Measurements from ENCODE around the gene REL.
"Not testable (repeated sequence)": the region's sequence is repeated elsewhere in the genome, so short reads cannot be mapped to it uniquely, and the experiment has no call there.

Gene REL

GRCh38 chr2:60867007-60867406 is 14.4 kb upstream of the REL start:
- in situ Hi-C loops (cut with MboI; ENCODE audit: low sequenced_read_pairs): no loop called here

- in situ Hi-C loops (cut with MboI; ENCODE audit: low sequenced_read_pairs): no loop called here
These were observed 13.5 kb upstream of the REL start for GRCh38 chr2:60867848-60868247.

GRCh38 chr2:60868589-60869273 is 12.6 kb upstream of the REL start:
- in situ Hi-C loops (cut with MboI; ENCODE audit: low sequenced_read_pairs): no loop called here

DNA sequence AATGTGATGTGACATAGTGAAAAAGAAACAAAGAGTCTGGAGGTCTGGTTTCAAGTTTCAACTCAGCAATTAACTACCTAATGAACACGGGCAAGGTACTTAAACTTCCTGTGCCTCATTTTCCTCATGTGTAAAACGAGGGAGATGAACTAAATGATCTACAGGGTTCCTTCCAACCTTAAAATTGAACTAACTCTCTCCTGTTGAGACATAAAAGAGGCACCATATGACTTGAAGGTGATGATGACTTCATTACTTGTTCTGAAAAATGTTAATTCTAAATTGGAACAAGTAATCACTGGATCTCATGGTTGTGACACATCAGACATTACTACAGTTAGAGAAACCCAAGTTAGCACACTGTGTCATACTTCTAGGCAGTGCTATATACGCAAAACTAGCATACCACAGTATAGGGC is 8.9 kb upstream of the REL start:
- in situ Hi-C loops (cut with MboI; ENCODE audit: low sequenced_read_pairs): no loop called here

DNA sequence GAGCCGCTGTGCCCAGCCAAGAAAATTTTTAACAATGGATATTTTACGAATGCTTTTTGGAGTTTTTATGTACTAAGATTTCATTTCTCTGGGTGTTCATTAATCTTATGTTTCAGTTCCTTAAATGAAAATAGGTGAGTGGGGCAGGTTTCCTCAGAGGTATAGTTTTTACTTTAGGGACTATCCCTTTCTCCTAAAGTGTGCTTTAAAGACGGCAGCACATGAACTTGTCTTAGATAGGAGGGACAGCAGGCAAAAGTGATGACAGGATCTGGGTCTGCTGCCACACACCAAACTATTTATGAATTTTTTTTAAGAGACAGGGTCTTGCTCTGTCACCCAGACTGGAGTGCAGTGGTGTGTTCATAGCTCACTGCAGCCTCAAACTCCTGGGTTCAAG is 8.0 kb upstream of the REL start:
- in situ Hi-C loops (cut with MboI; ENCODE audit: low sequenced_read_pairs): no loop called here

GRCh38 chr2:60875520-60875919 is 5.9 kb upstream of the REL start:
- in situ Hi-C loops (cut with MboI; ENCODE audit: low sequenced_read_pairs): no loop called here

DNA sequence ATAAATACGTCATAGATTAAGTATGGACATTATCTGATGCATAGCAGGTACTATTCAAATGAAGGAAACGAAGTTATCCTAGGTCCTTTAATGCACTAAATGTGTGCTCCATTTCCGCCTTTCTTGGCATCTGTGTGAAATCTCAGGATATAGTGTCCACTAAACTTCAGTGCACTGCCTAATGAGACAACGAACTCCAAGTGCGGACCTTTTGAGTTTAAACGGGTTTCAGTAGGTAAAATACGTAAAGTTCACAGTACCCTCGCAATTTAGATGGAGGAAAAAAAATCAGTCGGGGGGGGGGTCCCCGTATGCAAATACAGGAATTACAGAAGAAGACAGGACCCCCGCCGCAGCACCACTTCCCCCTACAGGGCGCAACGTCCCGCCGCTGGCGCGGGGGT is 729 bp upstream of the REL start:
- in situ Hi-C loops (cut with MboI; ENCODE audit: low sequenced_read_pairs): no loop called here

GRCh38 chr2:60882971-60883753 is 1.8 kb downstream of the REL start:
- in situ Hi-C loops (cut with MboI; ENCODE audit: low sequenced_read_pairs): no loop called here

DNA sequence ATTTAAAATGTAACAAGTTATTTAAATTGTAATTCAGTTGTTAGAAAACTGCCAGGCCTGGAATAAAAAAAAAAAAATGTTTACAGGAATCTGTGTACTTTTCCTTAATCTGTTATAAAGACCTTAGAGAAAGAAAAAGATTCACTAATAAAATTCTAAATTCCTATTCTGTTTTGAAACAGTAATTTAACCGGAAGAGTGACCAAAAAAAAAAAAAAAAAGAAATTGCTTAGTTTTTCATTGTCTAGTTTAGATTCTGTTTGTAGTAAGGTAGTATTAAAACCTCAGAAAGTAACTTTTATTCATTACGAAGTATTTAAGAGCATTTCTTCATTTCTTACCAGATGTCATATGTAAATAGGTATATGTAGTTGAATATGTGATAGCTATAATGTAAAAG is 2.5 kb downstream of the REL start:
- in situ Hi-C loops (cut with MboI; ENCODE audit: low sequenced_read_pairs): no loop called here

DNA sequence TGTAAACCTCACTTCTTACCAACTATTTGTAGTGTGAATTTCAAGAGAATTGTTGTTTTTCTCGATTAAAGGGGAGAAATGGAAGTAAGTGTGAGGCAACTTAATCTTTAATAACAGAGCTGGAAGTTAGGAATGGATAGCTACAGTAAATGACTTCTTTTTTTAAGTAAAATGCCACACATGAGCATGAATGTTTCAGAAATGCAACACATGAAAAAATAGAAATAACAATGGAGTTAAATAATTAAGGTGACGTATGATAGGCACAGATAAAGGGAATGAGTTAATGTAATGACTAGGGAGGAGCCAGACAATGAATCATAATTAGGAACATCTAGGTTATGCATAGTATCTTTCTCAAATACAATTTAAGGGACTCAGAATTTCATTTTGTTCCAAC is 3.4 kb downstream of the REL start:
- in situ Hi-C loops (cut with MboI; ENCODE audit: low sequenced_read_pairs): no loop called here

- in situ Hi-C loops (cut with MboI; ENCODE audit: low sequenced_read_pairs): no loop called here
These were observed 4.3 kb downstream of the REL start for GRCh38 chr2:60885683-60886082.

DNA sequence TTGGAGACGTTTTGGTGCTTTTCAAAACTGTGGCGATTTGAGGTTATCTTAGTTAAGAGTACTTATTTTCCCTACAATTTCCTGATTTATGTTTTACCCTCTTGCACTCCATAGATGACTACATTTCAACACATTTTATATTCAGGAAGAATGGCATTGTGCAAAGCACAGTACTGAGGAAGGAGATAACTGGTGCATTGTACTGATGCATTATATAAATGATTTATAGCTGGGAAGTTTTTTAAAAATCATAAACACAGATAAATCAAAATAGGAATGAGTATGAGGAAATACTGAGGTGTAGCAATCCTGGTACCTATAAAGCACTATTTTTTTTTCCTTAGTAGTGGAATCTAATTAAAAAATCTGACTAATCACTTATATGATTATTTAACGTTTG is 5.6 kb downstream of the REL start:
- in situ Hi-C loops (cut with MboI; ENCODE audit: low sequenced_read_pairs): no loop called here

DNA sequence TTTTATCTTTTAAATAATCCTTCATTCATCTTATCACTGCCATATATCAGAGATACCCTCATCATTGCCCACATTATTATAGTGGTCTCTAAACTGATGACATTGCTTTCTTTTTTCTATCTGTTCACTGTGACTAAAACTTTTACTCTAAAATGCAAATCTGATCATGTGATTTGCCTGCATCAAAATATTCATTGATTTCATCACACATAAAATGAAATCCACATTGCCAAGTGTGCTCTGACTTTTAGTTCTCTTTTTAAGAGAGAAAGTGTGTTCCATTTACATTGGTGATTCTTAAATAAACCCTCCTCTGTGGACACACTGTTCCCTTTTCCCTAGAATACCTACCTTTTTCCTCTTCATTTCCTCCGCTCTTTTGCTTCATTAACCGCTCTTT is 7.5 kb downstream of the REL start:
- in situ Hi-C loops (cut with MboI; ENCODE audit: low sequenced_read_pairs): no loop called here

GRCh38 chr2:60889581-60890392 is 8.4 kb downstream of the REL start:
- in situ Hi-C loops (cut with MboI; ENCODE audit: low sequenced_read_pairs): not testable (repeated sequence)

GRCh38 chr2:60890393-60890707 is 9.0 kb downstream of the REL start:
- in situ Hi-C loops (cut with MboI; ENCODE audit: low sequenced_read_pairs): no loop called here

DNA sequence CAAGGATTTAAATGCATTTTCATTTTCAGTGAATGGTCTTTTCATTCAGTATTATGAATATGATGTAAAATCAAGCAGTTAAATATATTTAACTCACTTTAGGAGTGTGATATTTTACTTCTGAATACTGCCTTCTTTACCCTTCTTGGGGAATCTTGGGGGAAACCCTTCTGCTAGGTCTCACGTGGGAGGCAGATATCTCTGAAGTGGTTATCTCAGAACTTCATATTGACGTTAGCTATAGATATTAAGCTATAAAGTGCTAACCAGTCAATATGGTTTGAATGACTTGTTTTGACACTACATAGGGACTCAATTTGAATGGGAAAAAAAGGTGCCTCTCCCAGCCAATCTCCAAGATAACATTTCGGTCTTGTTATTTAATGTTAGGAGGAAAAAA is 9.8 kb downstream of the REL start:
- in situ Hi-C loops (cut with MboI; ENCODE audit: low sequenced_read_pairs): no loop called here

DNA sequence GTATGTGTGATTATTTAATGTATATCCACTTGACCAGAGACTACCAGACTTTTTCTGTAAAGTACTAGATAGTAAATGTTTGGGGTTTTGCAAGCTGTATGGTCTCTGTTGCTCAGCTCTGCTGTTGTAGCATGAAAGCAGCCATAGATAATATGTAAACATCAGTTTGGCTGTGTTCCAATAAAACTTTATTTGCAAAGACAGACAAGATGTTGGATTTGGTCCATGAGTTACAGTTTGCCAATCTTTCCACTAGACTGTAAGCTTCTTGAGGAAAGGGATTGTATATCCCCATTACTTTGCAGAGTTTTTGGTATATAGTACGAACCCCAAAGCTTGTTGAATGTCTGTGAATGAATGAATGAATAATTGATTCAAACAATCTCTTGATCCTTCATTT is 17.2 kb downstream of the REL start:
- in situ Hi-C loops (cut with MboI; ENCODE audit: low sequenced_read_pairs): no loop called here

DNA sequence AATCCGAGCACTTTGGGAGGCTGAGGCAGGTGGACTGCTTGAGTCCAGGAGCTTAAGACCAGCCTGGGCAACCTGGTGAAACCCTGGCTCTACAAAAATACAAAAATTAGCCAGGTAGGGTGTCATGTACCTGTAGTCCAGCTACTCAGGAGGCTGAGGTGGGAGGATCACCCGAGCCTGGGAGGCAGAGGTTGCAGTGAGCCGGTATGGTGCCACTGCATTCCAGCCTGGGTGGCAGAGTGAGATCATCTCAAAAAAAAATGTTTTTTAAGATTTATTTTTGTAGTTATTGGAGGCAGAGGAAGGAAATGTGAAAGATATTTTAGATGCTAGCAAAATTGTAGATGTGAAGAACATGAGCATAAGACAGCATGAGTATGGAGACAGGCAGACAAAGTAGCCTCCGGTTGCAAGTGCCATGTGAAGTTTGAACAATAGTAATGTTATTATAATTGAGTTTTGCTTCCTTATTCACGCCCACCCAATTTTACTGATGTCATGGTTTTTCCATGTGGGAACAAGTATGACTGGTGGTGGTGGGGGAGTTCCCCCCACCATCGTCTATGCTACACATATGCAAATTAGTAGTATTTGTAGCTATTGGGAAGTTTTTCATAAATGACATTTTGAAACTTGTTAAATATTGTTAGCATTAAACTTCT is 18.0 kb downstream of the REL start:
- in situ Hi-C loops (cut with MboI; ENCODE audit: low sequenced_read_pairs): no loop called here

DNA sequence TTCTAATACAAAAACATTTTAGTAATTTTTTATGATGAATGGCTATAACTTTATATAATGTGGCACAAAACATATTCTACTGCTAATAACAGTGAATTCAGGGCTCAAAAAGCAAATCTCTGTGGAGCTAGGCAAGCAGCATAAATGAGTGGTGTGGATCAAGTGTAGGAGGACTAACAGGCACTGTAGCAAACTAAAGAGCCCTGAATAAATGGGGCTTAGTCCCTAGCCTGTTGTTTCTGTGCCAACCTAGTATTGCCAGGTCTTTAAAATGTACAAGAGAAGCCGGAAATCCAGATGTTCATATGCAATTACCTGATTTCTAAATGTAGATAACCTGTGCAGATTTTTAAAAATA is 18.5 kb downstream of the REL start:
- in situ Hi-C loops (cut with MboI; ENCODE audit: low sequenced_read_pairs): no loop called here

GRCh38 chr2:60901296-60901695 is 19.9 kb downstream of the REL start:
- in situ Hi-C loops (cut with MboI; ENCODE audit: low sequenced_read_pairs): not testable (repeated sequence)

GRCh38 chr2:60905867-60906266 is 24.5 kb downstream of the REL start:
- in situ Hi-C loops (cut with MboI; ENCODE audit: low sequenced_read_pairs): not testable (repeated sequence)

- in situ Hi-C loops (cut with MboI; ENCODE audit: low sequenced_read_pairs): no loop called here
These were observed 25.0 kb downstream of the REL start for GRCh38 chr2:60906395-60906794.

Measured in hTERT RPE-1 (cell line).